Spleen (tissue), 13 donors: ENCODE results near the gene PWP2. TPM values are rescaled to one million over a fixed set of nuclear protein-coding genes. Genes with fewer than 3 reads are reported as not detected.
"Not testable (repeated sequence)": the region's sequence is repeated elsewhere in the genome, so short reads cannot be mapped to it uniquely, and the experiment has no call there.

ENCODE experiments used
- DNase-seq: peaks from one replicate; pipeline ENCODE4 v3.0.0-alpha.2; 2020
- H3K27ac ChIP-seq, 8 donors: fragments of 200-600 bp; sonication (generic) in 7 of 8; 1 replicate in 4 of 8; 2 replicates in 4 of 8; pipeline versions ENCODE4 v1.5.0 to v1.8.0; 2016 to 2021; ENCODE audit warnings: inconsistent platforms in 4 of 8, mild to moderate bottlenecking in 4 of 8, moderate library complexity in 1 of 8
- H3K27me3 ChIP-seq, 7 donors: fragments of 200-600 bp; sonication (generic) in 6 of 7; replicated peaks in 1 of 7; 1 replicate in 4 of 7; 2 replicates in 3 of 7; pipeline versions ENCODE4 v1.5.0 to v1.8.0; 2016 to 2021; ENCODE audit warnings: inconsistent platforms in 3 of 7, mild to moderate bottlenecking in 1 of 7
- H3K36me3 ChIP-seq, 6 donors: fragments of 200-600 bp; sonication (generic) in 5 of 6; 1 replicate in 4 of 6; 2 replicates in 2 of 6; pipeline versions ENCODE4 v1.5.0 to v1.8.0; 2016 to 2021; ENCODE audit warnings: inconsistent platforms in 2 of 6
- H3K4me1 ChIP-seq, 6 donors: fragments of 200-600 bp; sonication (generic) in 5 of 6; 1 replicate in 3 of 6; 2 replicates in 3 of 6; pipeline versions ENCODE4 v1.5.0 to v1.8.0; 2016 to 2021; ENCODE audit warnings: inconsistent platforms in 3 of 6
- H3K4me3 ChIP-seq, 8 donors: fragments of 200-600 bp; sonication (generic) in 7 of 8; 1 replicate in 4 of 8; 2 replicates in 4 of 8; pipeline versions ENCODE4 v1.5.0 to v1.8.0; 2016 to 2021; ENCODE audit warnings: inconsistent platforms in 4 of 8, mild to moderate bottlenecking in 4 of 8, moderate library complexity in 2 of 8
- H3K9me3 ChIP-seq, 8 donors: fragments of 200-600 bp; sonication (generic) in 7 of 8; 1 replicate in 4 of 8; 2 replicates in 4 of 8; pipeline versions ENCODE4 v1.5.0 to v1.8.0; 2016 to 2021; ENCODE audit warnings: inconsistent platforms in 4 of 8
- POLR2A ChIP-seq, 3 donors: fragments of 450-650 bp; IDR thresholded peaks; one replicate each; pipeline ENCODE4 v1.5.1; 2017; ENCODE audit warnings: antibody characterized with exemption in 3 of 3, mild to moderate bottlenecking in 1 of 3
- POLR2AphosphoS5 ChIP-seq, 3 donors: sonication (generic); formaldehyde crosslinking; IDR thresholded peaks; one replicate each; pipeline ENCODE4 v1.5.1; 2017; ENCODE audit warnings: antibody characterized with exemption in 3 of 3
- WGBS, 5 donors: extraction: QIAGEN DNeasy Blood & Tissue Kit in 3 of 5; methylation state at CpG; one replicate each; pipeline versions ENCODE4 v1.1.5 to v1.1.7; 2013 to 2018; 5-methylcytosine and 5-hydroxymethylcytosine counted together
- intact Hi-C: fragments of 100-400 bp; cut with DNase I; formaldehyde crosslinking; loops from one replicate; pipeline ENCODE4 v1.15.0; 2023; ENCODE audit warnings: low total_unique reads
- long read RNA-seq, 2 donors: transcript quantifications; one replicate each; lab custom pipeline, GENCODE V29; 2026
- polyA plus RNA-seq, 3 donors: library from polyadenylated mRNA; stranded (reverse); fragments of 200-250 nt; gene quantifications; one replicate each; pipeline ENCODE4 v1.2.1, GENCODE V29; 2013
- total RNA-seq, 7 donors: library from RNA; depleted of rRNA in 3 of 7; stranded (reverse); fragments of >200 nt in 3 of 7; fragmentation: NEBNext Ultra II Directional in 4 of 7; extraction: Animal tissue kit (Norgen Biotek cat#: 25700) in 4 of 7; gene quantifications; one replicate each; pipeline versions ENCODE4 v1.1.0 to v1.2.1, GENCODE V29; 2016 to 2021
- TF ChIP-seq, protein P1 (sequence below), 11 experiments: fragments of 200-600 bp in 7 of 11; fragments of 450-650 bp in 4 of 11; sonication (generic) in 4 of 11; IDR thresholded peaks in 8 of 11; conservative IDR thresholded peaks in 3 of 11; 1 replicate in 7 of 11; 2 replicates in 4 of 11; pipeline versions ENCODE4 v1.4.0 to v1.8.0; 2016 to 2021; ENCODE audit warnings: antibody characterized with exemption in 11 of 11, inconsistent platforms in 4 of 11, mild to moderate bottlenecking in 1 of 11
- donor health status: healthy with polysubstance abuse.
- donor health status: DM: no; HTN: no; CAD: no; lungs with moderate emphysema.
- donor health status: DM: no; HTN: no; CAD: no.
- donor health status: Bipolar disorder and iron deficiency.
- donor health status: healthy.
- donor health status: DM: no; HTN: no; CAD: no.
- donor health status: DM: yes; HTN: yes; CAD: no.

Gene PWP2
- total RNA-seq = 10 to 100 TPM in 4 of 7 donors, 1 to 10 TPM in 3; 6.1 to 13.4 (median 10.4) TPM
- 10 to 100 TPM in 2 of 3 donors, 1 to 10 TPM in 1; 4.8 to 17.4 (median 11.2) TPM for polyA plus RNA-seq
- long read RNA-seq, donor 1, partial matches to known transcripts = 0 of 2 reads
- long read RNA-seq, donor 1, other reads (novel, unspliced or antisense) = 0 of 2 reads
- long read RNA-seq, donor 2 = 0 reads

GRCh38 chr21:44107026-44107501, at the start of gene PWP2:
TSS of gene PWP2 (plus strand) at chr21:44107399. CDS start at chr21:44107417, 18 bp downstream.
- 0 to 1% methylated on average over 2 to 25 of the region's 66 CpGs; no CpG with 5 or more reads in 3 of the 5 donors for WGBS, 5 donors
- DNase-seq = peak; percentile 75
- peak within 1 kb of the TSS in 3 of 8 donors; percentile 57 to 78 (median 66) for H3K27ac ChIP-seq

DNA sequence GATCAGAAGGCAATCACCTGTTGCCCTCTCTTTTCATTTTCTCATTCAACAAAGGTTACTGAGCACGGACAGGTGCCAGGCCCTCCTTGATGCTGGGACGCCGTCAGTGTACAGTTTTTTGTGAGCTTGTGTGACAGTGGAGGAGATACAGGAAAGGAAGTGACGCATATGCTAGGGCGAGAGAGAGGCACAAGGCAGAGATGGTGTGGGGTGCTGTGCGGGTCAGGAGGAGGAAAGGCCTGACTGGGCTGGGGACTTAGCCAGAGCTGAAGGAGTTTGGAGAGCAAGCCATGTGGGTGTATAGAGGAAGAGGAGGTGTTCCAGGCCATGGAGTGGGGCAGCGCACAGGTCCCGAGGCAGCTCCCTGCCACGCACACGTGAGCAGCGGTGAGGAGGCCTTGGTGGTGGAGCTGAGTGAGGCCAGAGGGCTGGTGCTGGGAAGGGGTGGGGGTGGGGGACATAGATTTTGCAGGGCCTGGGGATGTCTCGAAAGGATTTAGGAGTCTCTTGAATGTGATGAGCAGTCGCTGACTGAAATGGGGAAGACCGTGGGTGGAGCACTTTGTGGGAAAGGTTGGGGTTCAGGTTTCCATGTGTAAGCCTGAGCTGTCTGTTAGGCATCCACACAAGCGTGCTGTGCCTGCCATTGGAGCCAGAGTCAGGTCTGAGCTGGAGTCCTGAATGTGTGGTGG, 49.1 kb upstream of the PWP2 start:
- Histone ChIP-seq H3K36me3 (peaks cover 0 to 100% (median 66%) of the 10 kb centered on the region in 6 donors), H3K4me3 (no peak overlapping the region), H3K27me3 (no peaks in the 10 kb centered on the region), H3K4me1 (peaks cover 0 to 26% (median 9%) of the 10 kb centered on the region in 6 donors), H3K9me3 (no peaks in the 10 kb centered on the region), H3K27ac (peak overlapping the region in 3 of 8 donors; percentile 28 to 58 (median 38))
- WGBS, 5 donors = 83 to 94% (median 87%) methylated on average over 13 to 15 of the region's 15 CpGs
- TF ChIP-seq POLR2AphosphoS5 (IDR thresholded peaks at IDR 0.05) (peak in 2 of 3 donors; percentile 37 to 44), POLR2A (IDR thresholded peaks at IDR 0.05) (no peak)
- TF ChIP-seq, protein P1, sequence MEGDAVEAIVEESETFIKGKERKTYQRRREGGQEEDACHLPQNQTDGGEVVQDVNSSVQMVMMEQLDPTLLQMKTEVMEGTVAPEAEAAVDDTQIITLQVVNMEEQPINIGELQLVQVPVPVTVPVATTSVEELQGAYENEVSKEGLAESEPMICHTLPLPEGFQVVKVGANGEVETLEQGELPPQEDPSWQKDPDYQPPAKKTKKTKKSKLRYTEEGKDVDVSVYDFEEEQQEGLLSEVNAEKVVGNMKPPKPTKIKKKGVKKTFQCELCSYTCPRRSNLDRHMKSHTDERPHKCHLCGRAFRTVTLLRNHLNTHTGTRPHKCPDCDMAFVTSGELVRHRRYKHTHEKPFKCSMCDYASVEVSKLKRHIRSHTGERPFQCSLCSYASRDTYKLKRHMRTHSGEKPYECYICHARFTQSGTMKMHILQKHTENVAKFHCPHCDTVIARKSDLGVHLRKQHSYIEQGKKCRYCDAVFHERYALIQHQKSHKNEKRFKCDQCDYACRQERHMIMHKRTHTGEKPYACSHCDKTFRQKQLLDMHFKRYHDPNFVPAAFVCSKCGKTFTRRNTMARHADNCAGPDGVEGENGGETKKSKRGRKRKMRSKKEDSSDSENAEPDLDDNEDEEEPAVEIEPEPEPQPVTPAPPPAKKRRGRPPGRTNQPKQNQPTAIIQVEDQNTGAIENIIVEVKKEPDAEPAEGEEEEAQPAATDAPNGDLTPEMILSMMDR (IDR thresholded peaks at IDR 0.05 in 8 of 11, conservative IDR thresholded peaks at IDR 0.05 in 3 of 11) = no peak
- DNase-seq = no peak
- intact Hi-C loops = no loop called here

More at GRCh38 chr21:44107026-44107501, at the start of gene PWP2:
- peak within 1 kb of the TSS in 6 of 8 donors; percentile 31 to 63 (median 43) for H3K4me3 ChIP-seq
- intact Hi-C loops, H3K9me3 ChIP-seq, H3K4me1 ChIP-seq, H3K36me3 ChIP-seq, H3K27me3 ChIP-seq: not testable (repeated sequence)
- TF ChIP-seq POLR2AphosphoS5 (IDR thresholded peaks at IDR 0.05) = peak; percentile 28 to 60 (median 42)

DNA sequence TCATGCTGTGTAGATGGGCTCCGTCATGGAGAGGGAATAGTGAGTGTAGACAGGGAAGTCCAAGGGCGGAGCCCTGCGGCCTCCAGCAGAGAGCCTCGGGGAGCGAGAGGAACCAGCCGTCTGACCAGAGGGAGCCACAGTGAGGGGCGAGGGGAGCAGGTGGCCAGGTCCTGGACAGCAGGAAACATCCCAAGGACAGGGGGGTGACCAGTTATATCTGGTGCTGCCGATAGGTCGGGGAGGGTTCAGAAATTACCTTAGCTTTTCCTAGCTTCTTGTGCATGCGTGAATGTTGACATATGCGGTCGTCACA, 48.6 kb upstream of the PWP2 start:
- no peak overlapping the region for H3K4me3 ChIP-seq
- H3K36me3 ChIP-seq = peaks cover 0 to 100% (median 69%) of the 10 kb centered on the region in 6 donors
- peak overlapping the region in 2 of 8 donors; percentile 38 to 58 for H3K27ac ChIP-seq
- peaks cover 0 to 21% (median 7%) of the 10 kb centered on the region in 6 donors for H3K4me1 ChIP-seq
- TF ChIP-seq POLR2A (IDR thresholded peaks at IDR 0.05) = no peak
- TF ChIP-seq POLR2AphosphoS5 (IDR thresholded peaks at IDR 0.05) = no peak
- TF ChIP-seq, protein P1 (IDR thresholded peaks at IDR 0.05 in 8 of 11, conservative IDR thresholded peaks at IDR 0.05 in 3 of 11) = no peak
- WGBS, 5 donors = 81 to 91% (median 89%) methylated on average over 12 of the region's 12 CpGs
- DNase-seq = no peak
- intact Hi-C loops = no loop called here
- H3K9me3 ChIP-seq = no peaks in the 10 kb centered on the region
- no peaks in the 10 kb centered on the region for H3K27me3 ChIP-seq

DNA sequence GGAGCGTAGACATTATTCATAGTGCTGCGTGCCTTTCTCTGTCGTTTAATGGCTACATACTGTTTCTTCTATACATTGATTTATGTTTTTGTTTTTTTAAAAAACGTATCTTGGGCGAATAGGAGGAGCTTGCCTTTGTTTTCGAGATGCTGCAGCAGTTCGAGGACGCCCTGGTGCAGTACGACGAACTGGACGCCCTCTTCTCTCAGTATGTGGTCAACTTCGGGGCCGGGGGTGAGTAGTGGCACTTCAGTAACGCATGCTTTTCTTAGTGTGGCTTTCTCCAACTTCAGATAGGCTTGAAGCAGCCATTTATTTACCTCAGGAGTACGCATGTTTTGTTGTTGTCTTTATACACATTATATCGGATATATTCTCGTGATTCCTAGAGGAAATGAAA, 48.2 kb upstream of the PWP2 start:
- Histone ChIP-seq H3K27me3 (no peaks in the 10 kb centered on the region), H3K4me3 (no peak overlapping the region), H3K9me3 (no peaks in the 10 kb centered on the region), H3K4me1 (peaks cover 0 to 17% (median 7%) of the 10 kb centered on the region in 6 donors), H3K27ac (no peak overlapping the region), H3K36me3 (peaks cover 0 to 100% (median 71%) of the 10 kb centered on the region in 6 donors)
- TF ChIP-seq, protein P1 (IDR thresholded peaks at IDR 0.05 in 8 of 11, conservative IDR thresholded peaks at IDR 0.05 in 3 of 11) = no peak
- no peak for TF ChIP-seq POLR2AphosphoS5 (IDR thresholded peaks at IDR 0.05)
- TF ChIP-seq POLR2A (IDR thresholded peaks at IDR 0.05) = no peak
- intact Hi-C loops = no loop called here
- WGBS, 5 donors = 89 to 94% (median 91%) methylated on average over 17 of the region's 17 CpGs
- DNase-seq = no peak
